HCT116 (cell line): ENCODE measurements around the gene MYZAP. TPM values are rescaled to one million over a fixed set of nuclear protein-coding genes. Genes with fewer than 3 reads are reported as not detected.

Experiments
- ATAC-seq: fragments of 200-7000 bp; cut with Tn5 transposase; 2 replicates; pipeline ENCODE4 v1.9.1; 2020; ENCODE audit warnings: mild to moderate bottlenecking, moderate library complexity
- BruUV-seq: library from RNA; stranded (reverse); fragments of 400-500 nt; replicated peaks from 2 replicates; lab custom pipeline; 2021; lab: Mats Ljungman, UMichigan
- CTCF ChIA-PET: fragments of 300-600 bp; sonication (Branson Sonifier 250); formaldehyde crosslinking; loops from one replicate; lab custom pipeline; 2021; ENCODE audit warnings: antibody characterized with exemption; lab: Charles Lee
- POLR2A ChIA-PET: fragments of 300-600, 350-600 bp; sonication (Branson Sonifier 250); formaldehyde crosslinking; loops from one replicate; lab custom pipeline; 2021; ENCODE audit warnings: antibody characterized with exemption; lab: Charles Lee
- RAD21 ChIA-PET, 2 experiments: fragments of 300-600 bp; sonication (Branson Sonifier 250); formaldehyde crosslinking; loops; one replicate each; lab custom pipeline; 2023; ENCODE audit warnings: low total read pairs in 2 of 2; ENCODE audit not compliant: uncharacterized antibody in 2 of 2, unreplicated experiment in 2 of 2, low non-redundant PET in 1 of 2; lab: Charles Lee
- DNase-seq: peaks from one replicate; pipeline ENCODE4 v3.0.0-alpha.2; 2010; ENCODE audit warnings: low read depth, low spot score
- H2AFZ ChIP-seq: fragments of 200-600 bp; shearing (Covaris generic), sonication (generic); 2 replicates; pipeline ENCODE4 v1.6.1; 2017; ENCODE audit warnings: low read depth, mixed run types, mixed read lengths, antibody characterized with exemption, low read length; ENCODE audit not compliant: poor library complexity, severe bottlenecking
- H3K27ac ChIP-seq: 2 replicates; pipeline ENCODE4 v1.5.1; 2012; ENCODE audit warnings: low read depth, low read length
- H3K27me3 ChIP-seq: fragments of 200-600 bp; sonication (generic); 2 replicates; pipeline ENCODE4 v1.6.1; 2016; ENCODE audit warnings: mixed run types, low read length, mixed read lengths; ENCODE audit not compliant: insufficient read depth
- H3K36me3 ChIP-seq, 2 experiments: fragments of 200-500 bp in 1 of 2; fragments of 200-600 bp in 1 of 2; sonication (Bioruptor generic) in 1 of 2; sonication (generic) in 1 of 2; 2 replicates each; pipeline versions ENCODE4 v1.5.1 to v1.6.1; 2014 to 2016; ENCODE audit warnings: low read length in 2 of 2, inconsistent platforms in 1 of 2, mixed read lengths in 1 of 2, mixed run types in 1 of 2; ENCODE audit not compliant: insufficient read depth in 2 of 2, control insufficient read depth in 1 of 2
- H3K4me1 ChIP-seq, 2 experiments: fragments of 200-600 bp in 1 of 2; sonication (generic) in 1 of 2; 2 replicates each; pipeline versions ENCODE4 v1.5.1 to v1.6.1; 2012 to 2017; ENCODE audit warnings: low read length in 2 of 2, inconsistent platforms in 1 of 2, mild to moderate bottlenecking in 1 of 2, mixed read lengths in 1 of 2, mixed run types in 1 of 2, moderate library complexity in 1 of 2; ENCODE audit not compliant: insufficient read depth in 2 of 2, control insufficient read depth in 1 of 2
- H3K4me2 ChIP-seq: fragments of 200-600 bp; sonication (generic); 2 replicates; pipeline ENCODE4 v1.6.1; 2017; ENCODE audit warnings: mixed run types, low read length, mixed read lengths
- H3K4me3 ChIP-seq, 2 experiments: fragments of 200-600 bp in 1 of 2; sonication (generic) in 1 of 2; replicated peaks in 1 of 2; 2 replicates each; pipeline ENCODE4 v1.5.1; 2011 to 2016; ENCODE audit warnings: low read length in 2 of 2, control low read depth in 1 of 2, low read depth in 1 of 2, mild to moderate bottlenecking in 1 of 2, mixed read lengths in 1 of 2, mixed run types in 1 of 2
- H3K79me2 ChIP-seq: fragments of 200-600 bp; sonication (generic); 2 replicates; pipeline ENCODE4 v1.6.1; 2017; ENCODE audit warnings: mild to moderate bottlenecking, mixed run types, low read length, moderate library complexity, mixed read lengths; ENCODE audit not compliant: insufficient read depth
- H3K9ac ChIP-seq: fragments of 200-600 bp; sonication (generic); 2 replicates; pipeline ENCODE4 v1.6.1; 2016; ENCODE audit warnings: low read length, mixed read lengths
- H3K9me2 ChIP-seq: fragments of 200-600 bp; sonication (generic), shearing (Covaris generic); 2 replicates; pipeline ENCODE4 v1.6.1; 2017; ENCODE audit warnings: mixed run types, mild to moderate bottlenecking, moderate library complexity; ENCODE audit not compliant: insufficient read depth
- H3K9me3 ChIP-seq, 2 experiments: fragments of 200-500 bp in 1 of 2; fragments of 200-600 bp in 1 of 2; sonication (Bioruptor generic) in 1 of 2; sonication (generic) in 1 of 2; 2 replicates each; pipeline ENCODE4 v1.6.1; 2014 to 2017; ENCODE audit warnings: low read length in 2 of 2, mixed read lengths in 2 of 2, inconsistent platforms in 1 of 2, low read depth in 1 of 2, mild to moderate bottlenecking in 1 of 2, mixed run types in 1 of 2, moderate library complexity in 1 of 2; ENCODE audit not compliant: control insufficient read depth in 1 of 2, insufficient read depth in 1 of 2
- H4K20me1 ChIP-seq: fragments of 200-600 bp; sonication (generic), shearing (Covaris generic); 2 replicates; pipeline ENCODE4 v1.6.1; 2017; ENCODE audit warnings: mixed run types, mild to moderate bottlenecking, moderate library complexity; ENCODE audit not compliant: insufficient read depth
- CBX3 ChIP-seq: IDR thresholded peaks from 2 replicates; pipeline ENCODE4 v1.6.1; 2012; ENCODE audit warnings: low read depth
- CEBPB ChIP-seq: IDR thresholded peaks from 2 replicates; pipeline ENCODE4 v1.6.1; 2012; ENCODE audit warnings: low read depth
- CTCF ChIP-seq, 3 experiments: fragments of 200-600 bp in 1 of 3; sonication (generic) in 1 of 3; IDR thresholded peaks in 2 of 3; conservative IDR thresholded peaks in 1 of 3; 2 replicates each; pipeline ENCODE4 v1.5.1; 2012 to 2017; ENCODE audit warnings: low read depth in 2 of 3, low read length in 2 of 3, antibody characterized with exemption in 1 of 3, borderline replicate concordance in 1 of 3, control low read depth in 1 of 3, mild to moderate bottlenecking in 1 of 3, mixed read lengths in 1 of 3, mixed run types in 1 of 3, moderate library complexity in 1 of 3; ENCODE audit not compliant: insufficient read depth in 1 of 3
- EGR1 ChIP-seq: IDR thresholded peaks from 2 replicates; pipeline ENCODE4 v1.6.1; 2012; ENCODE audit warnings: low read depth
- ELF1 ChIP-seq: IDR thresholded peaks from 2 replicates; pipeline ENCODE4 v1.6.1; 2012; ENCODE audit warnings: low read depth, borderline replicate concordance
- EZH2 ChIP-seq: fragments of 200-600 bp; sonication (generic); IDR thresholded peaks from 2 replicates; pipeline ENCODE4 v1.6.1; 2017; ENCODE audit warnings: antibody characterized with exemption, mixed run types
- FOSL1 ChIP-seq: IDR thresholded peaks from 2 replicates; pipeline ENCODE4 v1.6.1; 2012; ENCODE audit warnings: low read depth
- JUND ChIP-seq: IDR thresholded peaks from 2 replicates; pipeline ENCODE4 v1.6.1; 2012
- MAX ChIP-seq: IDR thresholded peaks from 2 replicates; pipeline ENCODE4 v1.6.1; 2012
- REST ChIP-seq: IDR thresholded peaks from 2 replicates; pipeline ENCODE4 v1.6.1; 2012; ENCODE audit warnings: low read depth
- SIN3A ChIP-seq: IDR thresholded peaks from 2 replicates; pipeline ENCODE4 v1.6.1; 2012; ENCODE audit warnings: low read depth
- SP1 ChIP-seq: IDR thresholded peaks from 2 replicates; pipeline ENCODE4 v1.6.1; 2012; ENCODE audit warnings: low read depth
- SRF ChIP-seq: IDR thresholded peaks from 2 replicates; pipeline ENCODE4 v1.6.1; 2012; ENCODE audit warnings: low read depth
- TCF7L2 ChIP-seq: IDR thresholded peaks from 2 replicates; pipeline ENCODE4 v1.7.0; 2011; ENCODE audit warnings: borderline replicate concordance, inconsistent platforms; ENCODE audit not compliant: insufficient read depth, insufficient read length; ENCODE audit errors: extremely low read depth
- YY1 ChIP-seq: IDR thresholded peaks from 2 replicates; pipeline ENCODE4 v1.6.1; 2011; ENCODE audit warnings: low read length, low read depth, moderate library complexity, mild to moderate bottlenecking; ENCODE audit not compliant: insufficient replicate concordance; ENCODE audit errors: extremely low read depth
- ZBTB33 ChIP-seq: IDR thresholded peaks from 2 replicates; pipeline ENCODE4 v1.6.1; 2011; ENCODE audit warnings: mild to moderate bottlenecking, low read length, moderate library complexity; ENCODE audit not compliant: insufficient replicate concordance; ENCODE audit errors: extremely low read depth
- ZFX ChIP-seq: fragments of 450-650 bp; IDR thresholded peaks from 2 replicates; pipeline ENCODE4 v1.6.1; 2017
- intact Hi-C: fragments of 100-400 bp; cut with micrococcal nuclease; formaldehyde crosslinking; loops from 2 replicates; pipeline ENCODE4 v1.10.0; 2022
- total RNA-seq: library from RNA; stranded (reverse); gene quantifications from one replicate; pipeline ENCODE4 v1.2.1, GENCODE V29; 2021; ENCODE audit not compliant: unreplicated experiment

Gene MYZAP
- total RNA-seq, 1 experiment from 2014 or later = 5.8 TPM

GRCh38 chr15:57583720-57584119 is 8.0 kb upstream of the MYZAP start:
- ChIA-PET RAD21 (no interaction called here), CTCF (no interaction called here), POLR2A (no interaction called here)
- intact Hi-C loops = no loop called here
- DNase-seq (no peak), ATAC-seq (no peak)
- H3K4me1 ChIP-seq = no peaks in the 10 kb centered on the region
- H3K27ac ChIP-seq = no peak overlapping the region
- BruUV-seq = no TSS peak
- H3K9ac ChIP-seq = no peak overlapping the region
- no peaks in the 10 kb centered on the region for H3K9me2 ChIP-seq
- H4K20me1 ChIP-seq = no peaks in the 10 kb centered on the region
- no peaks in the 10 kb centered on the region for H3K27me3 ChIP-seq
- peaks cover 5 to 11% of the 10 kb centered on the region in 2 experiments; a peak in 2 of 4 replicates for H3K9me3 ChIP-seq
- H2AFZ ChIP-seq = no peak overlapping the region
- no peaks in the 10 kb centered on the region for H3K79me2 ChIP-seq
- no peak overlapping the region for H3K4me2 ChIP-seq
- H3K36me3 ChIP-seq = no peaks in the 10 kb centered on the region
- no peak for TF ChIP-seq EZH2
- no peak for TF ChIP-seq FOSL1
- TF ChIP-seq REST = no peak
- TF ChIP-seq JUND = no peak
- no peak for TF ChIP-seq CBX3
- TF ChIP-seq MAX = no peak
- TF ChIP-seq SIN3A = no peak
- TF ChIP-seq CEBPB = no peak
- TF ChIP-seq TCF7L2 = no peak
- TF ChIP-seq EGR1 = no peak
- TF ChIP-seq ZBTB33 = no peak
- TF ChIP-seq ELF1 = no peak
- TF ChIP-seq CTCF (IDR thresholded peaks at IDR 0.05 in 2 of 3, conservative IDR thresholded peaks at IDR 0.05 in 1 of 3; ENCODE audit: borderline replicate concordance in 1 of 3, insufficient read depth in 1 of 3, low read depth in 2 of 3, low read length in 2 of 3) = no peak
- TF ChIP-seq ZFX = no peak
- TF ChIP-seq YY1 = no peak
- TF ChIP-seq SRF = no peak
- TF ChIP-seq SP1 = no peak
- H3K4me3 ChIP-seq = no peak overlapping the region
